ENCODE results near the gene IGFL4. TPM values are rescaled to one million over a fixed set of nuclear protein-coding genes. Genes with fewer than 3 reads are reported as not detected.

Gene IGFL4
- polyA plus RNA-seq, 1 experiment = not detected

DNA sequence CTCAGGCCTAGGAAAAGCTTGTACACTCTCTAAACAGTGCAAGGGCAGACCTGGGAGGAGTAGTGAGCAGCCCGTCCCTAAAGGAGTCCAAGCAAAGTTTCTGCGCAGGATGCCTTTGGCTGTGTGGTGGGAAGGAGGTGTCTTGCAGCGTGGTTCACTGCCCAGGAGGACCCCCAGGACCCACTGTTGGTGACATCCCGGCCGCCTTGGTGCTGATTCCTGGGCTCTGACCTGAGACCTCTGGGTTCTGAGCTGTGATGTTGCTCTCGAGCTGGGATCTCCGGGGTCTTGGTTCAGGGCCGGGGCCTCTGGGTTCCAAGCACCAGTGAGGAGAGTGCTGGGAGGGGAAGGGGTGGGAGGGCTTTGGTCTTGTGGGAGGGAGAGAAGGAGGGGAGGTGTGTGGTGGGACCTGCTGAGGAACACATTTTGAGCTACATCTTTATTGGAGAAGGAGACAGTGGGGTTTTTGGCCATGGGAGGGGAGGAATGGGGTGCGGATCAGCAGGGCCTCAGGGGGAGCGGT is 22.0 kb downstream of the IGFL4 start:
- H3K36me3 ChIP-seq (ENCODE audit: control insufficient read depth, insufficient read depth, low read length) = peaks cover 1% of the 10 kb centered on the region
- no peak overlapping the region for H3K4me3 ChIP-seq (ENCODE audit: low read depth, low read length)
- ChIA-PET POLR2A (no interaction called here), CTCF (interaction anchor here (0.7 to 4.8 kb wide), 5 partner anchors 9 to 241 kb away, joined by 3 to 38 read pairs (median 5); no protein-coding TSS in a partner anchor)
- DNase-seq (ENCODE audit: low read depth) = no peak
- TF ChIP-seq, protein P1, sequence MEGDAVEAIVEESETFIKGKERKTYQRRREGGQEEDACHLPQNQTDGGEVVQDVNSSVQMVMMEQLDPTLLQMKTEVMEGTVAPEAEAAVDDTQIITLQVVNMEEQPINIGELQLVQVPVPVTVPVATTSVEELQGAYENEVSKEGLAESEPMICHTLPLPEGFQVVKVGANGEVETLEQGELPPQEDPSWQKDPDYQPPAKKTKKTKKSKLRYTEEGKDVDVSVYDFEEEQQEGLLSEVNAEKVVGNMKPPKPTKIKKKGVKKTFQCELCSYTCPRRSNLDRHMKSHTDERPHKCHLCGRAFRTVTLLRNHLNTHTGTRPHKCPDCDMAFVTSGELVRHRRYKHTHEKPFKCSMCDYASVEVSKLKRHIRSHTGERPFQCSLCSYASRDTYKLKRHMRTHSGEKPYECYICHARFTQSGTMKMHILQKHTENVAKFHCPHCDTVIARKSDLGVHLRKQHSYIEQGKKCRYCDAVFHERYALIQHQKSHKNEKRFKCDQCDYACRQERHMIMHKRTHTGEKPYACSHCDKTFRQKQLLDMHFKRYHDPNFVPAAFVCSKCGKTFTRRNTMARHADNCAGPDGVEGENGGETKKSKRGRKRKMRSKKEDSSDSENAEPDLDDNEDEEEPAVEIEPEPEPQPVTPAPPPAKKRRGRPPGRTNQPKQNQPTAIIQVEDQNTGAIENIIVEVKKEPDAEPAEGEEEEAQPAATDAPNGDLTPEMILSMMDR (IDR thresholded peaks at IDR 0.05; ENCODE audit: insufficient read depth, low read depth, low read length) = no peak
- peaks cover 9% of the 10 kb centered on the region for H3K27me3 ChIP-seq (ENCODE audit: control insufficient read depth, insufficient read depth, low read length)

DNA sequence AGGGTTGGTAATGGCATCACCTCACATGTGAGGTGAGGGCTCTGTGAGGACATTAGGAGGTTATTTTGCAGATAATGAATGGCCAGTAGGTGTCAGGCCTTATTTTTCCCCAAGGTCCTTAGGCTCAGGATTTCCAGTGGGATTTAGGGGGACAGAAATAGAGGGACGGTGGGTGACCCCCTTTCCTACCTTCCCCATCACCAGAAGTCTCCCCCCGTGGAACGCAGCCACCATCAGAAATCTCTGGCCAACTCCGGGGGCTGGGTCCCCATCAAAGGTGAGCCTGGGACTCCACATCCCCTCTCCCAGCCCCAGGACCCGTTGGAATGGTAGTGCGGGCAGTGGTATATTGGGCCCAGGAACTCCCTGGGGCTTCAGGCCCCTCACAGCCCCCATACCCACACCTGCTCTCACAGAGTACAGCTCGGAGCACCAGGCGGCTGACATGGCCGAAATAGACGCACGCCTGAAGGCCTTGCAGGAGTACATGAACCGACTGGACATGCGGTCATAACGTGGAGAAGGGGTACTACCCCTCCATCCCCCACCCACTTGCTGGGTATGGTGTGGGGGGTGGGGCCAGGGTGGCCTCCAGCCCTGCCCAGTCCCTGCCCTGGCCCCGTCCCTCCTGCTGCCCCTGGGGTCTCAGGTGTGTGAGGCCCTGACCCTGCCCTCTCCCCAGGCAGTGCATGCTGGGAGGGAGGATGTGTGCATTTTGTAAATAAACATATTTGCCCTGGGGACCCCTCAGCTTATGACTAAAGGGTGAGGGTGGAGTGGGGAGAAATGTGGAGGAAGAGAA is 22.7 kb downstream of the IGFL4 start:
- POLR2A ChIA-PET = no interaction called here
- Histone ChIP-seq H3K4me3 (ENCODE audit: low read depth, low read length) (no peak overlapping the region), H3K36me3 (ENCODE audit: control insufficient read depth, insufficient read depth, low read length) (peaks cover 1% of the 10 kb centered on the region), H3K27me3 (ENCODE audit: control insufficient read depth, insufficient read depth, low read length) (peaks cover 9% of the 10 kb centered on the region)
- TF ChIP-seq, protein P1 (IDR thresholded peaks at IDR 0.05; ENCODE audit: insufficient read depth, low read depth, low read length) = no peak
- no peak for DNase-seq (ENCODE audit: low read depth)
- CTCF ChIA-PET = interaction anchor here (0.7 to 4.8 kb wide), 7 partner anchors 7 to 250 kb away, joined by 3 to 38 read pairs (median 5); no protein-coding TSS in a partner anchor

DNA sequence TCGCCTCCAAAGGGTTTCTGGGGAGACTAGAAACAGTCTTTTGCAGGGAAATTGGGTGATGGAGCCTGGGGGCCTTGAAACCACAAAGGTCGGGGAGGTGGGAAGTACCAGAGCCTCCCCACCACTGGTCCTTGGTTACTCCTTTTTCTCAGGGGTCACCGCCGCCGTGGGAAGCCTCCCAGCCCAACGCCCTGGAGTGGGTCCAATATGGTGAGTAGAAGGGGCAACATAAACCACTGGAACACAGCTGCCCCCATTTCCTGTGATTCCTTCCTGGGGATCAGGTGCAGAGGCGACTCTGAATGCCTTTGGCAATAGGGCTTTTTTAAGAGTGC is 23.7 kb downstream of the IGFL4 start:
- H3K27me3 ChIP-seq (ENCODE audit: control insufficient read depth, insufficient read depth, low read length) = peaks cover 5% of the 10 kb centered on the region
- no peak overlapping the region for H3K4me3 ChIP-seq (ENCODE audit: low read depth, low read length)
- CTCF ChIA-PET = interaction anchor here (0.5 to 4.8 kb wide), 17 partner anchors 8 to 341 kb away, joined by 3 to 38 read pairs (median 3); partner anchors contain the start of genes FOXA3 and SYMPK
- POLR2A ChIA-PET = no interaction called here
- H3K36me3 ChIP-seq (ENCODE audit: control insufficient read depth, insufficient read depth, low read length) = peaks cover 1% of the 10 kb centered on the region
- no peak for DNase-seq (ENCODE audit: low read depth)
- TF ChIP-seq, protein P1 (IDR thresholded peaks at IDR 0.05; ENCODE audit: insufficient read depth, low read depth, low read length) = no peak

DNA sequence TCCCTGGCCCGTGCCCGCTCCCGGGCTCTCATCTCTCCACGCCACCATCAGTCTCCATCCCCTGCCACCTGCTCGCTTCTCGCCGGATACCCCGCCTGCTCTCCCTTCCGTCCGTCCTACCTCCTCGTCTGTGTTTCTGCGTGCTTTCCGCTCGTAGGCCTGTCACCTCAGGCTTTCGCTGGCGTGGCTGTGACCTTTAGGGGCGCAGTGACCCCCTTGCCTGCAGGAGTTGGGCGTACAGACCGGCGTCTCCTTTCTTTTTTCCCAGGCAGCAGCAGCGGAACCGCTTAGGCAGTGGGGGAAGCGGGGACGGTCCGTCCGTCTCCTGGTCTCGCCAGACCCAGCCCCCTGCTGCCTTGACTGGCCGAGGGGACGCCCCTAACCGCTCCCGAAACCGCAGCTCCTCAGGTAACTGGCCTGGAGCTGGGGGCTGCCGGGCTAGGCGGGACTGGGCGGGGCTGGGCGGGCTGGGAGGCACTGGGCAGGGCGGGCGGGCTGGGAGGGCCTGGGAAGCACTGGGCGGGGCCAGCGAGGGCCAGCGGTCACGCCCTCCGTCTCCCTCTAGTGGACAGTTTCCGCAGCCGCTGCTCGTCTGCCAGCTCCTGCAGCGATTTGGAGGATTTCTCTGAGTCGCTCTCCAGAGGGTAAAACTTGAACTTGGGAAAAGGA is 24.2 kb downstream of the IGFL4 start:
- POLR2A ChIA-PET = no interaction called here
- H3K36me3 ChIP-seq (ENCODE audit: control insufficient read depth, insufficient read depth, low read length) = peaks cover 1% of the 10 kb centered on the region
- CTCF ChIA-PET = interaction anchor here (0.5 to 4.8 kb wide), 16 partner anchors 8 to 341 kb away, joined by 3 to 38 read pairs (median 4); partner anchors contain the start of genes FOXA3 and SYMPK
- peaks cover 5% of the 10 kb centered on the region for H3K27me3 ChIP-seq (ENCODE audit: control insufficient read depth, insufficient read depth, low read length)
- no peak for DNase-seq (ENCODE audit: low read depth)
- TF ChIP-seq, protein P1 (IDR thresholded peaks at IDR 0.05; ENCODE audit: insufficient read depth, low read depth, low read length) = peak; percentile 91
- H3K4me3 ChIP-seq (ENCODE audit: low read depth, low read length) = peak overlapping the region; percentile 40
